Left renal pelvis (tissue), 4 donors: ENCODE data around the gene ITGB6. TPM values are rescaled to one million over a fixed set of nuclear protein-coding genes. Genes with fewer than 3 reads are reported as not detected.

Source experiments
- DNase-seq, 4 donors: peaks; one replicate each; pipeline ENCODE4 v3.0.0-alpha.2; 2013; ENCODE audit warnings: low read depth in 4 of 4, low spot score in 3 of 4
- polyA plus RNA-seq, 4 donors: library from polyadenylated mRNA; unstranded; fragments of 120-200 nt; gene quantifications; one replicate each; pipeline ENCODE4 v1.2.1, GENCODE V29; 2013; ENCODE audit not compliant: insufficient read length in 4 of 4

Gene ITGB6
- polyA plus RNA-seq, 4 donors: 0.64 to 19.0 (median 17.1) TPM

GRCh38 chr2:160221391-160222276 is 21.6 kb upstream of the ITGB6 start:
- no peak for DNase-seq

GRCh38 chr2:160220545-160221009 is 20.5 kb upstream of the ITGB6 start:
- DNase-seq: no peak

GRCh38 chr2:160220026-160220425 is 20.0 kb upstream of the ITGB6 start:
- no peak for DNase-seq

- no peak for DNase-seq
Observed at GRCh38 chr2:160214461-160215445, 14.7 kb upstream of the ITGB6 start.

GRCh38 chr2:160213511-160213910 is 13.4 kb upstream of the ITGB6 start:
- DNase-seq: no peak

- no peak for DNase-seq
Observed at GRCh38 chr2:160210599-160211138, 10.6 kb upstream of the ITGB6 start.

GRCh38 chr2:160209516-160209856 is 9.4 kb upstream of the ITGB6 start:
- DNase-seq: no peak

- DNase-seq: no peak
Observed at GRCh38 chr2:160208655-160209515, 8.8 kb upstream of the ITGB6 start.

GRCh38 chr2:160207804-160208654 is 8.0 kb upstream of the ITGB6 start:
- no peak for DNase-seq

GRCh38 chr2:160207271-160207670 is 7.2 kb upstream of the ITGB6 start:
- no peak for DNase-seq

- DNase-seq: no peak
Observed at GRCh38 chr2:160206436-160206835, 6.4 kb upstream of the ITGB6 start.

GRCh38 chr2:160205505-160205904 is 5.4 kb upstream of the ITGB6 start:
- DNase-seq: no peak

- no peak for DNase-seq
Observed at GRCh38 chr2:160203422-160203821, 3.4 kb upstream of the ITGB6 start.

- DNase-seq: no peak
Observed at GRCh38 chr2:160203007-160203406, 2.9 kb upstream of the ITGB6 start.

GRCh38 chr2:160201849-160202539 is 1.9 kb upstream of the ITGB6 start:
- no peak for DNase-seq

- no peak for DNase-seq
Observed at GRCh38 chr2:160200921-160201320, 849 bp upstream of the ITGB6 start.

GRCh38 chr2:160199053-160199452 is 1.0 kb downstream of the ITGB6 start:
- DNase-seq: no peak

GRCh38 chr2:160197587-160197986 is 2.5 kb downstream of the ITGB6 start:
- DNase-seq: no peak

GRCh38 chr2:160194946-160195345 is 5.1 kb downstream of the ITGB6 start:
- DNase-seq: no peak
